OCI-LY3 (cell line): ENCODE data around the gene CREBBP.

ENCODE experiments used
- H2AFZ ChIP-seq: fragments of 200-600, 300-600 bp; shearing (Covaris generic); 2 replicates; pipeline ENCODE4 v1.6.0; 2014; ENCODE audit warnings: antibody characterized with exemption, low read depth, low read length
- H3K27ac ChIP-seq: fragments of 200-600, 300-600 bp; sonication (generic); 2 replicates; pipeline ENCODE4 v1.5.1; 2014; ENCODE audit warnings: mild to moderate bottlenecking, low read length, moderate library complexity, mixed read lengths
- H3K27me3 ChIP-seq: fragments of 200-600, 300-600 bp; sonication (generic); 2 replicates; pipeline ENCODE4 v1.6.1; 2014; ENCODE audit warnings: low read depth, low read length, mixed read lengths
- H3K36me3 ChIP-seq: fragments of 200-600, 300-600 bp; sonication (generic); replicated peaks from 2 replicates; pipeline ENCODE3; 2014; ENCODE audit warnings: low read depth, low read length, mixed read lengths
- H3K4me1 ChIP-seq: fragments of 300-600, 200-600 bp; sonication (generic); 2 replicates; pipeline ENCODE4 v1.6.1; 2014; ENCODE audit warnings: low read length, mixed read lengths
- H3K4me2 ChIP-seq: fragments of 200-600, 300-600 bp; sonication (generic); 2 replicates; pipeline ENCODE4 v1.6.1; 2014; ENCODE audit warnings: low read length, mixed read lengths
- H3K4me3 ChIP-seq: fragments of 300-600, 200-600 bp; sonication (generic); 2 replicates; pipeline ENCODE4 v1.5.1; 2014; ENCODE audit warnings: antibody characterized with exemption, mild to moderate bottlenecking, low read length, moderate library complexity
- H3K79me2 ChIP-seq: fragments of 300-600, 200-600 bp; shearing (Covaris generic); 2 replicates; pipeline ENCODE4 v1.6.1; 2014; ENCODE audit warnings: mild to moderate bottlenecking, low read length, mixed read lengths
- H3K9ac ChIP-seq: fragments of 300-600, 200-600 bp; shearing (Covaris generic); 2 replicates; pipeline ENCODE4 v1.6.0; 2014; ENCODE audit warnings: mild to moderate bottlenecking, low read length, moderate library complexity
- H3K9me3 ChIP-seq: fragments of 200-600, 300-600 bp; shearing (Covaris generic); 2 replicates; pipeline ENCODE4 v1.6.1; 2014; ENCODE audit warnings: low read length, mixed read lengths; ENCODE audit not compliant: insufficient read depth
- H4K20me1 ChIP-seq: fragments of 200-600, 300-600 bp; sonication (generic); 2 replicates; pipeline ENCODE4 v1.6.1; 2016; ENCODE audit warnings: low read length, mixed read lengths; ENCODE audit not compliant: insufficient read depth
- CTCF ChIP-seq: fragments of 200-600, 300-600 bp; sonication (generic); IDR thresholded peaks from 2 replicates; pipeline ENCODE4 v1.5.1; 2014; ENCODE audit warnings: antibody characterized with exemption, low read length, low read depth
- EZH2phosphoT487 ChIP-seq: fragments of 200-600 bp; shearing (Covaris generic); IDR thresholded peaks from 2 replicates; pipeline ENCODE4 v1.6.1; 2018; ENCODE audit warnings: antibody characterized with exemption, mixed run types, low read depth

The CREBBP gene

GRCh38 chr16:3771513-3771912, 109.0 kb downstream of the CREBBP start:
- Histone ChIP-seq H3K36me3 (peaks cover 43% of the 10 kb centered on the region), H3K27me3 (no peaks in the 10 kb centered on the region), H4K20me1 (peaks cover 4% of the 10 kb centered on the region), H3K4me2 (no peak overlapping the region), H3K4me1 (peaks cover 7% of the 10 kb centered on the region), H2AFZ (no peak overlapping the region), H3K9me3 (no peaks in the 10 kb centered on the region), H3K4me3 (no peak overlapping the region), H3K79me2 (no peaks in the 10 kb centered on the region), H3K9ac (no peak overlapping the region), H3K27ac (no peak overlapping the region)
- no peak for TF ChIP-seq CTCF

GRCh38 chr16:3770530-3770929, 110.0 kb downstream of the CREBBP start:
- TF ChIP-seq EZH2phosphoT487 (no peak), CTCF (no peak)
- H3K79me2 ChIP-seq: no peaks in the 10 kb centered on the region
- peaks cover 7% of the 10 kb centered on the region for H3K4me1 ChIP-seq
- H3K4me3 ChIP-seq: no peak overlapping the region
- H4K20me1 ChIP-seq: peaks cover 4% of the 10 kb centered on the region
- peaks cover 45% of the 10 kb centered on the region for H3K36me3 ChIP-seq
- no peaks in the 10 kb centered on the region for H3K9me3 ChIP-seq
- no peak overlapping the region for H3K27ac ChIP-seq
- no peak overlapping the region for H3K4me2 ChIP-seq
- no peak overlapping the region for H2AFZ ChIP-seq
- H3K9ac ChIP-seq: no peak overlapping the region
- no peaks in the 10 kb centered on the region for H3K27me3 ChIP-seq

GRCh38 chr16:3769942-3770341, 110.6 kb downstream of the CREBBP start:
- Histone ChIP-seq H3K27ac (no peak overlapping the region), H3K4me2 (no peak overlapping the region), H3K9ac (no peak overlapping the region), H3K36me3 (peaks cover 45% of the 10 kb centered on the region), H3K4me3 (no peak overlapping the region), H3K9me3 (no peaks in the 10 kb centered on the region), H3K4me1 (peaks cover 7% of the 10 kb centered on the region), H3K79me2 (no peaks in the 10 kb centered on the region), H3K27me3 (no peaks in the 10 kb centered on the region), H4K20me1 (peaks cover 4% of the 10 kb centered on the region), H2AFZ (no peak overlapping the region)
- no peak for TF ChIP-seq EZH2phosphoT487
- TF ChIP-seq CTCF: no peak

- no peaks in the 10 kb centered on the region for H3K9me3 ChIP-seq
- H3K4me3 ChIP-seq: no peak overlapping the region
- no peaks in the 10 kb centered on the region for H3K79me2 ChIP-seq
- peaks cover 38% of the 10 kb centered on the region for H3K36me3 ChIP-seq
- H3K27ac ChIP-seq: no peak overlapping the region
- no peak overlapping the region for H3K9ac ChIP-seq
- H3K4me1 ChIP-seq: peaks cover 7% of the 10 kb centered on the region
- H2AFZ ChIP-seq: no peak overlapping the region
- H3K4me2 ChIP-seq: no peak overlapping the region
- H3K27me3 ChIP-seq: no peaks in the 10 kb centered on the region
- peaks cover 4% of the 10 kb centered on the region for H4K20me1 ChIP-seq
- TF ChIP-seq CTCF (no peak), EZH2phosphoT487 (no peak)
Measured at GRCh38 chr16:3769013-3769412, 111.5 kb downstream of the CREBBP start.
